ENCODE data around the gene STXBP1. TPM values are rescaled to one million over a fixed set of nuclear protein-coding genes. Genes with fewer than 3 reads are reported as not detected.

The STXBP1 gene
- 23.4 and 24.8 TPM in 2 replicates for total RNA-seq
- long read RNA-seq, partial matches to known transcripts = 2 of 7 reads
- long read RNA-seq, other reads (novel, unspliced or antisense) = 1 of 7 reads

DNA sequence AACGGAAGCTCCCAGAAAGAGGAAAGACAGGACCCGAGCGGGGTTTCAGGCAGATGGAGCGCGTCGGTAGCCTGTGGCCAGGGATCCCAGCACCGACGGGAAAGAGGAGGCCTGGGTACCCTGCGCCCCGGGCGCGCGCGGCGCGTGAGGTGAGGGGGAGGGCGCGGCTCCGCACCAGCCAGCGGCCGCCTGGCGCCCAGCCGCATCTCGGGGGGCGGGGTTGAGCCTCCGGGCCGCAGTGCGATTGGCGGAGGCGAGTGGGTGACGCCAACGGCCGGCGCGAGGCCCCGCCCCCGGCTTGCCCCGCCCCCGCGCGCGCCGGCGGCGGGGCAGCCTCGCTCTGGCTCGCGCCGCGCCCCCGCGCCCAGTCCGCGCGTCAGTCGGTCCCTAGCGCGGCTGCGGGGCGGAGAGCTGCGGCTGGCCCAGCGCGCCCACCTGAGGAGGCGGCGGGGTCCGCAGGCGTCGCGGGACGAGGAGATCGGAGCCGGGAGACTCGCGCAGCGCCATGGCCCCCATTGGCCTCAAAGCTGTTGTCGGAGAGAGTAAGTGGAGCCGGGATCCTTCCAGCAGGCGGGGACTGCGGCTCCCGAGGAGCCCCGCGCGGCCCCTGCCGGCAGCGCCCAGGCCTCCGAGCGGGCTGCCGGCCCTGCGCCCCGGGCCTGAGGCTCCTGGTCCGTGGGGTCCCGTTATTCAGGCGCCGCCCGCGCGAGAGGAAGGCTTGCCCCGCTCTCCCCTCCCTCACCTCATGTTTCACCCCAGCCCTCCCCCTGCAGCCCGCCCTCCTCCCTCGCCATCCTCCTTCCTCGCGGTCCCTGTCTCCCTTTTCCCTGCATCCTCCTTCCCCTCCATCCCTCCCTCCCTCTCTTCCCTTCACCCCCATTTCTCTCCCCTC lies at the start of gene STXBP1:
STXBP1 (plus strand) TSS at position 379 of the 892 bp plus-strand sequence; CDS start at position 506, 127 bp downstream.
- peaks cover 18% of the 10 kb centered on the region for H3K4me1 Mint-ChIP-seq (ENCODE audit: low read depth)
- peak within 1 kb of the TSS; percentile 83 for H3K4me3 Mint-ChIP-seq (ENCODE audit: low read depth)
- no peaks in the 10 kb centered on the region for H3K36me3 Mint-ChIP-seq (ENCODE audit: insufficient read depth)
- no peaks in the 10 kb centered on the region for H3K9me3 Mint-ChIP-seq (ENCODE audit: low read depth)
- peak within 1 kb of the TSS; percentile 85 for H3K27ac Mint-ChIP-seq
- DNase-seq (ENCODE audit: low spot score, unreplicated experiment) = peak; percentile 82
- H3K27me3 Mint-ChIP-seq = peaks cover 50% of the 10 kb centered on the region
- TF ChIP-seq, protein P1, sequence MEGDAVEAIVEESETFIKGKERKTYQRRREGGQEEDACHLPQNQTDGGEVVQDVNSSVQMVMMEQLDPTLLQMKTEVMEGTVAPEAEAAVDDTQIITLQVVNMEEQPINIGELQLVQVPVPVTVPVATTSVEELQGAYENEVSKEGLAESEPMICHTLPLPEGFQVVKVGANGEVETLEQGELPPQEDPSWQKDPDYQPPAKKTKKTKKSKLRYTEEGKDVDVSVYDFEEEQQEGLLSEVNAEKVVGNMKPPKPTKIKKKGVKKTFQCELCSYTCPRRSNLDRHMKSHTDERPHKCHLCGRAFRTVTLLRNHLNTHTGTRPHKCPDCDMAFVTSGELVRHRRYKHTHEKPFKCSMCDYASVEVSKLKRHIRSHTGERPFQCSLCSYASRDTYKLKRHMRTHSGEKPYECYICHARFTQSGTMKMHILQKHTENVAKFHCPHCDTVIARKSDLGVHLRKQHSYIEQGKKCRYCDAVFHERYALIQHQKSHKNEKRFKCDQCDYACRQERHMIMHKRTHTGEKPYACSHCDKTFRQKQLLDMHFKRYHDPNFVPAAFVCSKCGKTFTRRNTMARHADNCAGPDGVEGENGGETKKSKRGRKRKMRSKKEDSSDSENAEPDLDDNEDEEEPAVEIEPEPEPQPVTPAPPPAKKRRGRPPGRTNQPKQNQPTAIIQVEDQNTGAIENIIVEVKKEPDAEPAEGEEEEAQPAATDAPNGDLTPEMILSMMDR (IDR thresholded peaks at IDR 0.05; ENCODE audit: unreplicated experiment) = peak; percentile 39

DNA sequence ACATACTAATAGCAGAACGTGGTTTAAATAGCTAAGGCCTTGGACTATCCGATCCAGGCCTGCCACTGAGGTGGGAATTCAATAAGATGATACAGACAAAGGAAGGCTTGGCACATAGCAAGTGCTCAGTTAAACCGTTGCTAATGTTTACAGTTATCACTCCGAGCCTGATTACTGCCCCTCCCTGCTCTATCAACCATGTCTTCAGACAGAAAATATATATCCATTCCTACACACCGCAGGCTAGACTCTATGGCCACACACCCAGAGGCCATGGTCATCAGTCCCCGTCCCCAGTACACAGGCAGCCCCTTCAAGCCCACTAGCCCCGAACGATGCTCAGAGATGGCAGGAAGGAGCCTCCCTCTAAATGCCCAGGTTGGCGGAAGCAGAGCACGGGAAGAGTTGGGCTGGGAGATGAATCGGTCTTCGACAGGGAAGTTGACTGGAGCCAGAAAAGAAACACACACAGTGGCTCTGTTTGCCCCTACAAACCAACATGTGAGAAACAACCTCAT lies 49.7 kb upstream of the STXBP1 start:
- H3K27me3 Mint-ChIP-seq = no peaks in the 10 kb centered on the region
- no peak overlapping the region for H3K4me3 Mint-ChIP-seq (ENCODE audit: low read depth)
- TF ChIP-seq, protein P1 (IDR thresholded peaks at IDR 0.05; ENCODE audit: unreplicated experiment) = no peak
- H3K9me3 Mint-ChIP-seq (ENCODE audit: low read depth) = no peaks in the 10 kb centered on the region
- H3K4me1 Mint-ChIP-seq (ENCODE audit: low read depth) = peaks cover 17% of the 10 kb centered on the region
- H3K36me3 Mint-ChIP-seq (ENCODE audit: insufficient read depth) = peaks cover 5% of the 10 kb centered on the region
- no peak overlapping the region for H3K27ac Mint-ChIP-seq
- no peak for DNase-seq (ENCODE audit: low spot score, unreplicated experiment)

DNA sequence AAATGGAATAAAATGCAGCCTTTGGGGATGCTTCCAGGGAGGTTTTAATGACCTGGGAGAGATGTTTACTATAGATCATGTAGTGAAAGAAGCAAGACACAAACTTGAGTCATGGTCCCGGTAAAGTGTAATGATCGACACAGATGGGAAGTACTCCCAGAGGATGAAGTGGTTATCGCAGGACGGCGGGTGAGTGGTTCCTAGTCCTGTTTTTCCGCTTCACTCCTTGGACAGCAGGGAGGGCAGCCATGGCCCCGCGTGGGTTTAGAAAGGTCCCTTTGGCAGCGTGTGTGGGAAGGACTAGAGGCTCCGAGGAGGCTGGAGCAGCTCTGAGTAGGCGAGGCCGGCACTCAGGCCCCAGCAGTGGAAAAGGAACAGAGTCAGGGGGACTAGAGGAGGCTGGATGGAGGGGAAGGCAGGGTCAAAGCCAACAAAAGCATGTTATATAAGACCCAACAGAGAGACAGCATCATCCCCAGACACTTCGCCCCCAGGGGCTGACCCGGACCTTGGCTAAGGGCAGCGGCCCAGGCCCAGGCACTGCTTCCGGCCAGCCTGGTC lies 49.2 kb upstream of the STXBP1 start:
- H3K4me3 Mint-ChIP-seq (ENCODE audit: low read depth) = no peak overlapping the region
- no peak for DNase-seq (ENCODE audit: low spot score, unreplicated experiment)
- no peak overlapping the region for H3K27ac Mint-ChIP-seq
- no peaks in the 10 kb centered on the region for H3K27me3 Mint-ChIP-seq
- peaks cover 22% of the 10 kb centered on the region for H3K4me1 Mint-ChIP-seq (ENCODE audit: low read depth)
- TF ChIP-seq, protein P1 (IDR thresholded peaks at IDR 0.05; ENCODE audit: unreplicated experiment) = no peak
- H3K36me3 Mint-ChIP-seq (ENCODE audit: insufficient read depth) = peaks cover 5% of the 10 kb centered on the region
- H3K9me3 Mint-ChIP-seq (ENCODE audit: low read depth) = no peaks in the 10 kb centered on the region

DNA sequence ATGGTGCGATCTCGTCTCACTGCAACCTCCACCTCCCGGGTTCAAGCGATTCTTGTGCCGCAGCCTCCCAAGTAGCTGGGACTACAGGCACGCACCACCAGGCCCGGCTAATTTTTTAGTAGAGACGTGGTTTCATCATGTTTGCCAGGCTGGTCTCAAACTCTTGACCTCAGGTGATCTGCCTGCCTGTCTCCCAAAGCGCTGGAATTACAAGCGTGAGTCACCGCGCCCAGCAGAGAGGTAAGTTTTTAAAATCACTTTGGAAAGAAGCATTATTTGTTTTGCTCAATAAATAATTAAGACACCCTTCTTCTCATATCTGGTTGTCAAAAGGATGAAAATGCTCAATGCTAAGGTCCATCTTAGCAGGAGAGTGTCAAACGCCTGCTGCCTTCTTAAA lies 48.5 kb upstream of the STXBP1 start:
- peaks cover 5% of the 10 kb centered on the region for H3K36me3 Mint-ChIP-seq (ENCODE audit: insufficient read depth)
- no peaks in the 10 kb centered on the region for H3K27me3 Mint-ChIP-seq
- no peak overlapping the region for H3K27ac Mint-ChIP-seq
- peaks cover 19% of the 10 kb centered on the region for H3K4me1 Mint-ChIP-seq (ENCODE audit: low read depth)
- H3K9me3 Mint-ChIP-seq (ENCODE audit: low read depth) = no peaks in the 10 kb centered on the region
- no peak for DNase-seq (ENCODE audit: low spot score, unreplicated experiment)
- TF ChIP-seq, protein P1 (IDR thresholded peaks at IDR 0.05; ENCODE audit: unreplicated experiment) = no peak
- H3K4me3 Mint-ChIP-seq (ENCODE audit: low read depth) = no peak overlapping the region

DNA sequence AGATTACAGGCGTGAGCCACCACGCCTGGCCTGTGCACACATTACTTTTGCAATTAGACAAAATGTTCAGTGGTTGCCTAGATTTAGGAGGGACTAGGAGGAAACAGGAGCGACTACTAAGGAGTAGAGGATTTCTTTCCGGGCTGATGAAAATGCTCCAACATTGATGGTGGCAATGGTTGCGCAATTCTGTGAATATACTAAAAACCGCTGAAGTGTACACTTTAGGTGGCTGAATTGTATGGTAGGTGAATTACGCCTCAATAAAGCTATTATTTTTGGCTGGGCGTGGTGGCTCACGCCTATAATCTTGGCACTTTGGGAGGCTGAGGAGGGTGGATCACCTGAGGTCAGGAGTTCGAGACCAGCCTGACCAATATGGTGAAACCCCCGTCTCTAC lies 46.8 kb upstream of the STXBP1 start:
- no peaks in the 10 kb centered on the region for H3K27me3 Mint-ChIP-seq
- TF ChIP-seq, protein P1 (IDR thresholded peaks at IDR 0.05; ENCODE audit: unreplicated experiment) = no peak
- peaks cover 5% of the 10 kb centered on the region for H3K36me3 Mint-ChIP-seq (ENCODE audit: insufficient read depth)
- no peak overlapping the region for H3K4me3 Mint-ChIP-seq (ENCODE audit: low read depth)
- H3K9me3 Mint-ChIP-seq (ENCODE audit: low read depth) = no peaks in the 10 kb centered on the region
- peaks cover 24% of the 10 kb centered on the region for H3K4me1 Mint-ChIP-seq (ENCODE audit: low read depth)
- no peak for DNase-seq (ENCODE audit: low spot score, unreplicated experiment)
- no peak overlapping the region for H3K27ac Mint-ChIP-seq

All from progenitor cell of endocrine pancreas (in vitro differentiated cells).